Lower leg skin (tissue), 4 donors: ENCODE data around the gene TTC34. TPM values are rescaled to one million over a fixed set of nuclear protein-coding genes. Genes with fewer than 3 reads are reported as not detected.
A peak's percentile ranks its signal among the peaks of the same experiment; 100 is the strongest.

Experiments used
- DNase-seq, 2 donors: peaks; one replicate each; pipeline ENCODE4 v3.0.0-alpha.2; 2019; ENCODE audit warnings: low spot score in 2 of 2
- H3K4me3 ChIP-seq: fragments of 200-600 bp; sonication (generic); 2 replicates; pipeline ENCODE4 v1.5.1; 2017; ENCODE audit warnings: mild to moderate bottlenecking, low read depth; ENCODE audit not compliant: poor library complexity, severe bottlenecking
- POLR2A ChIP-seq, 2 donors: fragments of 450-650 bp; IDR thresholded peaks; one replicate each; pipeline ENCODE4 v1.6.1; 2016 to 2017; ENCODE audit warnings: antibody characterized with exemption in 2 of 2, mild to moderate bottlenecking in 1 of 2, moderate library complexity in 1 of 2
- whole genome bisulfite sequencing, 2 donors: methylation state at CpG; one replicate each; pipeline ENCODE4 v1.1.5; 2018; 5-methylcytosine and 5-hydroxymethylcytosine counted together
- intact Hi-C: fragments of 100-400 bp; cut with DNase I; formaldehyde crosslinking; loops from one replicate; pipeline ENCODE4 v1.15.0; 2023; ENCODE audit warnings: low total_unique reads
- total RNA-seq, 4 donors: library from RNA; depleted of rRNA; stranded (reverse); fragments of >200 nt; gene quantifications; one replicate each; pipeline ENCODE4 v1.1.0, GENCODE V29; 2016
- TF ChIP-seq, protein P1 (sequence below), 3 donors: fragments of 450-650 bp; IDR thresholded peaks; one replicate each; pipeline ENCODE4 v1.5.1; 2016; ENCODE audit warnings: antibody characterized with exemption in 3 of 3, mild to moderate bottlenecking in 3 of 3, moderate library complexity in 2 of 3

The TTC34 gene
- total RNA-seq, 4 donors from 2014 or later = 0.07 to 0.23 (median 0.17) TPM

DNA sequence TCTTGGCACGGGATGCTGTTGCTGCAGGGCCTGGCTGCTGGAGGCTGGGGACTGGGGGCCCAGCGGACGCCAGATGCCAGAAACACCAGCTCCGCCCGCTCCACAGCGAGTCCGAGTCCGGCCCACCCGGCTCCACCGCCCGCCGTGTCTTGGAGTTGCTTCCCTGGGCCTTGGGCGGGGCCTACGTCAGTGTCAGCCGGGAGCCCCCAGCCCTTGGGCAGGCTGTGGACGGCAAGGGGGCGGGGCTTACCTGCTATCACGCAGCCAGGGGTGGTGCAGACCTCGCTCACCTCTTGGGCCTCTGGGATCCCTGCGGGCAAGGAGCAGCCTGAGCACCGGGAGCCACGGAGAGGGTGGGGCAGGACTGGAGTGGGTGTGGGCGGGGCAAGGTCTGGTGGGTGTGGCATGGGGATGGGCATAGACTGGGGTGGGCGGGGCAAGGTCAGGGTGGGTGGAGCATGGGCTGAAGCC, 190.4 kb downstream of the TTC34 start:
- TF ChIP-seq POLR2A (IDR thresholded peaks at IDR 0.05) = no peak
- TF ChIP-seq, protein P1, sequence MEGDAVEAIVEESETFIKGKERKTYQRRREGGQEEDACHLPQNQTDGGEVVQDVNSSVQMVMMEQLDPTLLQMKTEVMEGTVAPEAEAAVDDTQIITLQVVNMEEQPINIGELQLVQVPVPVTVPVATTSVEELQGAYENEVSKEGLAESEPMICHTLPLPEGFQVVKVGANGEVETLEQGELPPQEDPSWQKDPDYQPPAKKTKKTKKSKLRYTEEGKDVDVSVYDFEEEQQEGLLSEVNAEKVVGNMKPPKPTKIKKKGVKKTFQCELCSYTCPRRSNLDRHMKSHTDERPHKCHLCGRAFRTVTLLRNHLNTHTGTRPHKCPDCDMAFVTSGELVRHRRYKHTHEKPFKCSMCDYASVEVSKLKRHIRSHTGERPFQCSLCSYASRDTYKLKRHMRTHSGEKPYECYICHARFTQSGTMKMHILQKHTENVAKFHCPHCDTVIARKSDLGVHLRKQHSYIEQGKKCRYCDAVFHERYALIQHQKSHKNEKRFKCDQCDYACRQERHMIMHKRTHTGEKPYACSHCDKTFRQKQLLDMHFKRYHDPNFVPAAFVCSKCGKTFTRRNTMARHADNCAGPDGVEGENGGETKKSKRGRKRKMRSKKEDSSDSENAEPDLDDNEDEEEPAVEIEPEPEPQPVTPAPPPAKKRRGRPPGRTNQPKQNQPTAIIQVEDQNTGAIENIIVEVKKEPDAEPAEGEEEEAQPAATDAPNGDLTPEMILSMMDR (IDR thresholded peaks at IDR 0.05) = no peak

GRCh38 chr1:2610036-2610959, 191.2 kb downstream of the TTC34 start:
- intact Hi-C loops = no loop called here
- TF ChIP-seq, protein P1 (IDR thresholded peaks at IDR 0.05) = no peak
- TF ChIP-seq POLR2A (IDR thresholded peaks at IDR 0.05) = no peak

More for the DNA sequence above, 190.4 kb downstream of the TTC34 start:
- intact Hi-C loops = no loop called here
- no peak overlapping the region for H3K4me3 ChIP-seq
- WGBS, 2 donors = 5 to 18% methylated on average over 18 to 24 of the region's 24 CpGs
- DNase-seq = no peak

GRCh38 chr1:2609319-2610035, 192.0 kb downstream of the TTC34 start:
- no peak overlapping the region for H3K4me3 ChIP-seq
- DNase-seq = peak in 1 of 2 donors; percentile 79
- intact Hi-C loops = no loop called here
- TF ChIP-seq, protein P1 (IDR thresholded peaks at IDR 0.05) = no peak
- TF ChIP-seq POLR2A (IDR thresholded peaks at IDR 0.05) = no peak
- whole genome bisulfite sequencing, 2 donors = 84 to 85% methylated on average over 32 to 34 of the region's 34 CpGs

More at GRCh38 chr1:2610036-2610959, 191.2 kb downstream of the TTC34 start:
- DNase-seq = peak in 1 of 2 donors; percentile 83
- H3K4me3 ChIP-seq = no peak overlapping the region
- WGBS, 2 donors = 59 to 60% methylated on average over 20 to 21 of the region's 21 CpGs

DNA sequence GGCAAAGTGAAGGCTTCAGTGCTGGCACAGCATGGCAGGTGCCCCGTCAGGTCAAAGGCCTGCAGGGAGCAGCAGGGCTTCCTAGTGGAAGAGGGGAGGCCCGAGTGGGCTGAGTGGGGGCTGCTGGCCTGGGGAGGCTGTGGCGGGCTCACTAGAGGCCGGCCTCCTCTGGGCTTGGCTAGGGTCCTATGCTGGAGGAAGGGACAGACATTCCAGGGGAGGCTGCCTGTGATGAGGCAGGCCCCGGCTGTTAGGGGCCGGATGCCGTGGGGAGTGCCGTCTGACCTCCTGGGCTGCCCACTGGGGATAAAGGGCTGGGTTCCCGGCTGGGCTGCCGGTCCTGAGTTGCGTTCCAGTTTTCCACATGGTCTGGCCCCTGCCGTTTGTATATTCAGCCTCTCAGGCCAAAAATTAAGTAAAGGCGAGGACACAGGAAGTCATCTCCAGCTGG, 193.8 kb downstream of the TTC34 start:
- WGBS, 2 donors = 58 to 68% methylated on average over 12 to 13 of the region's 13 CpGs
- intact Hi-C loops = no loop called here

GRCh38 chr1:2606881-2607621, 194.4 kb downstream of the TTC34 start:
- no peak for TF ChIP-seq POLR2A (IDR thresholded peaks at IDR 0.05)
- TF ChIP-seq, protein P1 (IDR thresholded peaks at IDR 0.05) = no peak

More for the DNA sequence above, 193.8 kb downstream of the TTC34 start:
- H3K4me3 ChIP-seq = no peak overlapping the region
- no peak for DNase-seq
- TF ChIP-seq POLR2A (IDR thresholded peaks at IDR 0.05) = no peak
- TF ChIP-seq, protein P1 (IDR thresholded peaks at IDR 0.05) = no peak

More at GRCh38 chr1:2606881-2607621, 194.4 kb downstream of the TTC34 start:
- no peak overlapping the region for H3K4me3 ChIP-seq
- intact Hi-C loops = no loop called here
- peak in 1 of 2 donors; percentile 80 for DNase-seq
- WGBS, 2 donors = 67 to 69% methylated on average over 35 to 36 of the region's 36 CpGs
